H1 (cell line): ENCODE results near the gene IL3. TPM values are rescaled to one million over a fixed set of nuclear protein-coding genes. Genes with fewer than 3 reads are reported as not detected.

Experiments
- CHD7 ChIP-seq: fragments of 300-600 bp; sonication (generic); IDR thresholded peaks from 2 replicates; pipeline ENCODE4 v1.7.1; 2012; ENCODE audit warnings: low read length, moderate library complexity, mild to moderate bottlenecking, inconsistent platforms; ENCODE audit not compliant: insufficient replicate concordance
- ZNF274 ChIP-seq: IDR thresholded peaks from 2 replicates; pipeline ENCODE4 v1.7.0; 2012; ENCODE audit warnings: low read length, borderline replicate concordance; ENCODE audit errors: extremely low read depth
- polyA plus RNA-seq, 7 experiments: library from polyadenylated mRNA; depleted of rRNA in 3 of 7; stranded (reverse) in 5 of 7; unstranded in 2 of 7; fragments of >200 nt in 5 of 7; fragments of 200-250 nt in 2 of 7; gene quantifications; 1 replicate in 5 of 7; 2 replicates in 1 of 7; 4 replicates in 1 of 7; pipeline versions ENCODE4 v1.2.1 to v1.2.3, GENCODE V29; 2011 to 2013; ENCODE audit warnings: missing spikeins in 2 of 7, mixed read lengths in 2 of 7
- total RNA-seq: library from RNA; stranded (reverse); fragmentation: NEBNext Ultra II Directional; extraction: Animal tissue kit (Norgen Biotek cat#: 25700); gene quantifications from 2 replicates; pipeline ENCODE4 v1.2.1, GENCODE V29; 2021

IL3 gene
- total and polyA plus RNA-seq, 2 of the 8 experiments (the other 6 are each of a cell fraction or from before 2014, with no cell fraction given), result not detected

- TF ChIP-seq CHD7 (no peak), ZNF274 (no peak)
- TF ChIP-seq, all 59 proteins: peak for 0
These were observed 43.5 kb downstream of the IL3 start (continued) for GRCh38 chr5:132103969-132104391.
